Nephron (organoid): ENCODE results near the gene COL12A1.

ENCODE experiments used
- H3K27ac Mint-ChIP-seq, 3 experiments: 2 replicates each; pipeline ENCODE4 v1.8.0; 2020; ENCODE audit warnings: mixed read lengths in 3 of 3, mild to moderate bottlenecking in 2 of 3, moderate library complexity in 1 of 3
- H3K27me3 Mint-ChIP-seq: 2 replicates; pipeline ENCODE4 v1.8.0; 2021; ENCODE audit warnings: low read depth, mild to moderate bottlenecking, moderate library complexity, mixed read lengths
- H3K36me3 Mint-ChIP-seq: 2 replicates; pipeline ENCODE4 v1.8.0; 2020; ENCODE audit warnings: low read depth, mixed read lengths
- H3K4me1 Mint-ChIP-seq: 2 replicates; pipeline ENCODE4 v1.8.0; 2020; ENCODE audit warnings: mixed read lengths
- H3K4me3 Mint-ChIP-seq, 3 experiments: 2 replicates each; pipeline ENCODE4 v1.8.0; 2020; ENCODE audit warnings: mild to moderate bottlenecking in 3 of 3, mixed read lengths in 3 of 3, moderate library complexity in 2 of 3
- H3K9me3 Mint-ChIP-seq: 2 replicates; pipeline ENCODE4 v1.8.0; 2020; ENCODE audit warnings: mixed read lengths
- TF ChIP-seq, protein P1 (sequence below), 3 experiments: fragments of 200-600 bp; sonication (generic); IDR thresholded peaks; one replicate each; pipeline ENCODE4 v1.5.0; 2021; ENCODE audit warnings: antibody characterized with exemption in 3 of 3; ENCODE audit not compliant: unreplicated experiment in 3 of 3

Gene COL12A1

DNA sequence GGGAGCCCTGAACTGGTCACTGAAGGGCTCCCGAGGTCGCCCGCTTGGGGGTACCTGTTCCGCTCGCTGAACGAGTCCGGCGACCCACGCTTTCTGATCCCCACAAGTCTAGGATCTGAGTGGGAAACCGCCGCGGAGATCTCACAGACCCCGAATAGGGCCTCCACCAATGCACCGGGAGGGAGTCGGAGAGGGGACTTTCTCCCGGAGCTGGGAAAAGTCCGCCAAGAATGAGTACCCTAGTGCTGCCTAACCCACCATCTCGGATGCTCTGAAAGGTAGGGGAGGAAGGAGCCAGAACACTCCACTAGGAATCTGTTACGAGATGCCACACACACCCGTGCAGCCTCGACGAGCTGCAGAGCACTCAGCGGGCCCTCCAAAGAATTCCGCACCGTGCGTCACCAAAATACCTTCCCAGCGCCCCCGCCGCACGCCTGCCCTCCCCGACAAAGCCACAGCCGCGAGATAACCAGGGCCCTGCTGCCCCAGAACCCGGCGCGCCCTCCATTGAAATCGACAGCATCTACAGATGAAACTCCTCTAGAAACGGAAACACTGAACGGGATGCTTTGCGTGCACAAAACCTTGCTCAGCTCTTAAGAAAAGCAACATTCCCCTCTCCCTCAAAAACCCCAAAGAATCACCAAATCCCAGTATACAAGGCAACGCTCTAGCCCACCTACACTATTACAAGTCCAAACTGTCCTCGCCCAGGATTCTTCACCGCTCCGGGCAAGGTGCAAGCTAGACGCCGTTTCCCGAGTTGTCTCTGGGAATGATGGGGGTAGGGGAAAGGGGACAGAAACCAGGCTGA lies 686 bp downstream of the COL12A1 start:
- peak overlapping the region; percentile 80 to 97 (median 96) for H3K27ac Mint-ChIP-seq
- peak overlapping the region; percentile 92 to 98 (median 98) for H3K4me3 Mint-ChIP-seq
- peaks cover 59% of the 10 kb centered on the region for H3K27me3 Mint-ChIP-seq

DNA sequence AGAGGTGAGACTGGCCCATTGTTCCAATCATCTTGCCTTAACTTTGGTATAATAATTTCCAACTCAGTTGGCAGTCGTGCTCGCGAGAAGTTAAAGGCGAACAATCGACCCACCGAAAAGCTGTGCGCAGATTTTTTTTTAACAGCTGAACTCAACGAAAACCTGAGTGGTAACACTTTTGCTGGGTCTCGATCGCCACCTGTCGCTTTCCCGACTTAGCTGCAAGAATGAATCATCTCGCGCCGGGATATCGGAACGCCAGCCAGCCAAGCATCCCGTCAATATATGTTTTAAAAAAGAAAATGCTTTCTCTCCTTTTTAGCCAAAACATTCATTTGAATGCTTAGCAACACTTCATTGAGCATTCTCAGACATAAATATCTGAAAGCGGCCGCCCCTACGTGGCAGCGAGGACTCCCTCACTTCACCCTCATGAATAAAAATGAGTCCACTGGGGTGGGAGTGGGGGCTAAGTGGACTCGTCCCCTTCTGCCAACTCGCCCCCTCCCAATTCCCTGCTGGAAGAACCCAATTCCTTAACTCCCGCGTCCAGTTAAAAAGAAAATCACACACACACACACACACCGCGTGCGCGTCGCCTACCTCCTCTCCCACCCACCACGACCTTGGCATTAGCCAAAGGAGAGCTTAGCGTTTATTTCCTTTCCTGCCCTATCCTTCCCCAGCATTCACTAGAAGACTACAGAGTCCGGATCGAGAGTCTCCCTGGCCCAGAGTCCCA lies 1.5 kb downstream of the COL12A1 start:
- no peaks in the 10 kb centered on the region for H3K36me3 Mint-ChIP-seq
- H3K4me3 Mint-ChIP-seq = peak overlapping the region; percentile 92 to 98 (median 98)
- H3K27me3 Mint-ChIP-seq = peaks cover 59% of the 10 kb centered on the region
- H3K27ac Mint-ChIP-seq = peak overlapping the region; percentile 80 to 97 (median 96)
- no peaks in the 10 kb centered on the region for H3K9me3 Mint-ChIP-seq
- peaks cover 68% of the 10 kb centered on the region for H3K4me1 Mint-ChIP-seq
- TF ChIP-seq, protein P1, sequence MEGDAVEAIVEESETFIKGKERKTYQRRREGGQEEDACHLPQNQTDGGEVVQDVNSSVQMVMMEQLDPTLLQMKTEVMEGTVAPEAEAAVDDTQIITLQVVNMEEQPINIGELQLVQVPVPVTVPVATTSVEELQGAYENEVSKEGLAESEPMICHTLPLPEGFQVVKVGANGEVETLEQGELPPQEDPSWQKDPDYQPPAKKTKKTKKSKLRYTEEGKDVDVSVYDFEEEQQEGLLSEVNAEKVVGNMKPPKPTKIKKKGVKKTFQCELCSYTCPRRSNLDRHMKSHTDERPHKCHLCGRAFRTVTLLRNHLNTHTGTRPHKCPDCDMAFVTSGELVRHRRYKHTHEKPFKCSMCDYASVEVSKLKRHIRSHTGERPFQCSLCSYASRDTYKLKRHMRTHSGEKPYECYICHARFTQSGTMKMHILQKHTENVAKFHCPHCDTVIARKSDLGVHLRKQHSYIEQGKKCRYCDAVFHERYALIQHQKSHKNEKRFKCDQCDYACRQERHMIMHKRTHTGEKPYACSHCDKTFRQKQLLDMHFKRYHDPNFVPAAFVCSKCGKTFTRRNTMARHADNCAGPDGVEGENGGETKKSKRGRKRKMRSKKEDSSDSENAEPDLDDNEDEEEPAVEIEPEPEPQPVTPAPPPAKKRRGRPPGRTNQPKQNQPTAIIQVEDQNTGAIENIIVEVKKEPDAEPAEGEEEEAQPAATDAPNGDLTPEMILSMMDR (IDR thresholded peaks at IDR 0.05; ENCODE audit: unreplicated experiment in 3 of 3) = peak; percentile 78 to 83 (median 83)

More for the DNA sequence above, 686 bp downstream of the COL12A1 start:
- TF ChIP-seq, protein P1 (IDR thresholded peaks at IDR 0.05; ENCODE audit: unreplicated experiment in 3 of 3) = no peak
- H3K9me3 Mint-ChIP-seq = no peaks in the 10 kb centered on the region
- H3K4me1 Mint-ChIP-seq = peaks cover 67% of the 10 kb centered on the region
- no peaks in the 10 kb centered on the region for H3K36me3 Mint-ChIP-seq

DNA sequence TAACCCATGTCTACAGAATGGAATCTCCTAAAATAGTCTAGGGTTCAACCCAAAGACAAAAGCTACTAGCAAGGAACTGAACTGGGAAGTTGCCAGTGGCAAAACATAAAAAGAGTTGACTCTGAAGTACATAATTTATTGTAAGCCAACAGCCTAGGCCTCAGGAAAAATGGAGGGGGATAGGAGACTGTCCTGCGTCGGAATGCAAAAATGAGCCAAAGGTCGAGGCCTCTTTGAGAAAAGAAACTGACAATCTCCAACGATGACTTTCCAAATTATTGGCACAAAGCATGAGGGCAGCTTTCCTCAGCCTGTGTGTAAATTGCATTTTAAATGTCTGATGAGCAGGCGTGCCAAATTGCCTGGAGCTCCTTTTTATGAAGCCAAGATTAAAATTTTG lies 2.1 kb downstream of the COL12A1 start:
- H3K27ac Mint-ChIP-seq = peak overlapping the region; percentile 80 to 97 (median 96)
- H3K27me3 Mint-ChIP-seq = peaks cover 54% of the 10 kb centered on the region
- H3K4me1 Mint-ChIP-seq = peaks cover 63% of the 10 kb centered on the region
- H3K36me3 Mint-ChIP-seq = no peaks in the 10 kb centered on the region
- peak overlapping the region; percentile 92 to 98 (median 98) for H3K4me3 Mint-ChIP-seq
- no peaks in the 10 kb centered on the region for H3K9me3 Mint-ChIP-seq
- TF ChIP-seq, protein P1 (IDR thresholded peaks at IDR 0.05; ENCODE audit: unreplicated experiment in 3 of 3) = no peak

DNA sequence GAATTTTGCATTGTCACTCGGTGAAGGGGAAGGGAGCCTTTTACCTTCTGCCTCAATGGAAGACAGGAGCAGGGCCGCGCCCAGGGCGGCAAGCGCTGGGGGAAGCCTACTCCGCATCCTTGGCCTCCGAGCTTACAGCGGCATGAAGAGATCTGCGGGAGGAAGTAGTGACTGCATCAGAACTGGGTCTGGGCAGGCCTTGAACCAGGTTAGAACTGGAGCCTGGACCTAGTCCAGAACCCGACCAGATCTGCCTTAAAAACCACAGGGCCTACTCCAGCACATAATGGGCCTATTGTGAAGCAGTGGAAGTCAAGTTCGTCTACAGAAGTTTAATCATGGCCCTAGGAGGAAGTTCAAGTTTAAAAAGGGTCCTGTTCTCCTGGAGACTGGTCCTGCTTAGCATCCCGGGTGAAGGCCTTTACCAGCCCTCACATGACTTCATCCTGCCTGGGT lies 3.1 kb downstream of the COL12A1 start:
- H3K27ac Mint-ChIP-seq = peak overlapping the region; percentile 55 to 97 (median 96)
- H3K4me1 Mint-ChIP-seq = peaks cover 57% of the 10 kb centered on the region
- H3K36me3 Mint-ChIP-seq = no peaks in the 10 kb centered on the region
- TF ChIP-seq, protein P1 (IDR thresholded peaks at IDR 0.05; ENCODE audit: unreplicated experiment in 3 of 3) = no peak
- peak overlapping the region; percentile 86 to 98 (median 89) for H3K4me3 Mint-ChIP-seq
- peaks cover 44% of the 10 kb centered on the region for H3K27me3 Mint-ChIP-seq
- H3K9me3 Mint-ChIP-seq = no peaks in the 10 kb centered on the region

DNA sequence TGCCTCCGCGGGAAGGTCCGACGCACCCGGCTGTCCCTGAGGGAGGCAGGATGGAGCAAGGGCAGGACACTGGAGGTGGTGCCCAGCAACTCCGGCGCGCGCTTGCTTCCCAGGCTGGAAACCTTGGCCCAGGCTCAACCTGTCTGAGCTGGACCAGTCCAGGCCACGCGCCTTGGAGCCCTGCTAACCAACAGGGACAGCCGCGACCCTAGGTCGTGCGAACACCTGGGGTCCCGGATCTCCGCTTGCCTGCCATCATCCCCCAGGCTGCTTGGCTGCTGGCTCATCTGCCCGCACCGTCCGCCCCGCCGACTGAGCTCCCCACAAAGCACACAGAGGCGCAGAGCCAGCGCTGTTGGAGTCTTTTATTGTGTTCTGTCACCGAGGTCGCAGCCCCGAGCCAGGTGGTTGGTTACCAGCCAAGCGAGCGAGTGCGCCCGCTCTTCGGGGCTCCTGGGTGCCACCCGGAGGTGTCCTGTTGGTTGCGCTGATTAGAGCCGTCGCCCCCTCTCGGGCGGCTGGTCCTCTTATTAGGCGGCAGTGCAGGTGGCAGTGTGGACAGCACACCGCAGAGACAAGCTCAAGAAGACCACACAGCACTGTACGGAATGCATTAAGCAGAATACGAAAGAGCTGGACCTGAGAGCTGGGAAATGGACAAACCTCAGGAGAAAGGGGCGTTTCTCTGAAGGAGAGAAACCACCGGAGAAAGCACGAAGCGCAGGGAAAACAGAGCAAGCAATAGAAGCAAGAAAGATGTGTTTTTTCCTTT lies 3.8 kb downstream of the COL12A1 start:
- H3K36me3 Mint-ChIP-seq = no peaks in the 10 kb centered on the region
- H3K27me3 Mint-ChIP-seq = peaks cover 38% of the 10 kb centered on the region
- H3K4me3 Mint-ChIP-seq = peak overlapping the region; percentile 86 to 98 (median 89)
- H3K27ac Mint-ChIP-seq = peak overlapping the region; percentile 55 to 97 (median 96)
- no peaks in the 10 kb centered on the region for H3K9me3 Mint-ChIP-seq
- peaks cover 51% of the 10 kb centered on the region for H3K4me1 Mint-ChIP-seq
- TF ChIP-seq, protein P1 (IDR thresholded peaks at IDR 0.05; ENCODE audit: unreplicated experiment in 3 of 3) = no peak
